Neutrophil (primary cell): ENCODE results near the gene RASSF1.

Experiments
- H3K27ac ChIP-seq: fragments of 200-600 bp; sonication (generic); 2 replicates; pipeline ENCODE4 v1.5.1; 2016; ENCODE audit warnings: mild to moderate bottlenecking, moderate library complexity
- H3K27me3 ChIP-seq: fragments of 200-600 bp; sonication (generic); 2 replicates; pipeline ENCODE4 v1.6.0; 2016; ENCODE audit warnings: mild to moderate bottlenecking
- H3K36me3 ChIP-seq: fragments of 200-600 bp; sonication (generic); 2 replicates; pipeline ENCODE4 v1.5.1; 2017
- H3K4me1 ChIP-seq, 2 experiments: fragments of 200-600 bp in 1 of 2; sonication (generic) in 1 of 2; 1 replicate in 1 of 2; 2 replicates in 1 of 2; pipeline versions ENCODE4 v1.5.1 to v1.6.1; 2013 to 2016; ENCODE audit warnings: low read depth in 1 of 2, low read length in 1 of 2, mild to moderate bottlenecking in 1 of 2, moderate library complexity in 1 of 2; ENCODE audit not compliant: control insufficient read depth in 1 of 2, insufficient read depth in 1 of 2
- H3K4me3 ChIP-seq, 2 experiments: fragments of 200-600 bp in 1 of 2; sonication (generic) in 1 of 2; 1 replicate in 1 of 2; 2 replicates in 1 of 2; pipeline ENCODE4 v1.5.1; 2013 to 2016; ENCODE audit warnings: low read depth in 1 of 2, low read length in 1 of 2, mild to moderate bottlenecking in 1 of 2, moderate library complexity in 1 of 2
- H3K9me3 ChIP-seq: fragments of 200-600 bp; sonication (generic); 2 replicates; pipeline ENCODE4 v1.5.1; 2016
- TF ChIP-seq, protein P1 (sequence below): fragments of 200-600 bp; sonication (generic); IDR thresholded peaks from 2 replicates; pipeline ENCODE4 v1.5.1; 2016; ENCODE audit warnings: antibody characterized with exemption

Gene RASSF1

DNA sequence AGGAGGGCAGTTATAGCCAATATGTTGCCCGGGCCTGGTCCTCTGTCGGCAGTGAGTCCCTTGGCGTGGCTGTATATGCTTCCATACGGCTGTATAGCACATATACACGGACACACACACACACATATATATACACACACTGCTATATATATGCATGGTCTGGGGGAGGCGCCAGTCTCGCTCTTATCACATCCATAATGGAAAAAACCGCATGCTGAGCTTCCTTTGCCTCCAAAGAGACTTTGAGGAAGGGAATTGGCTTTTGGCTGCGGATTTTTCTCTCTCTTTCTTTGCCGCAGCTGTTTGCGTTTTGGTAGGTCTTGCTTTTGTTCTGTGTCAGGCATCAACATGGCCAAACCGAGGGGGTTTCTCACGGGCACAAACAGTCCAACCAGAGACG lies 30.0 kb upstream of the RASSF1 start:
- peaks cover 2 to 3% of the 10 kb centered on the region in 2 experiments for H3K4me1 ChIP-seq
- peaks cover 32% of the 10 kb centered on the region for H3K27me3 ChIP-seq
- no peaks in the 10 kb centered on the region for H3K9me3 ChIP-seq
- TF ChIP-seq, protein P1, sequence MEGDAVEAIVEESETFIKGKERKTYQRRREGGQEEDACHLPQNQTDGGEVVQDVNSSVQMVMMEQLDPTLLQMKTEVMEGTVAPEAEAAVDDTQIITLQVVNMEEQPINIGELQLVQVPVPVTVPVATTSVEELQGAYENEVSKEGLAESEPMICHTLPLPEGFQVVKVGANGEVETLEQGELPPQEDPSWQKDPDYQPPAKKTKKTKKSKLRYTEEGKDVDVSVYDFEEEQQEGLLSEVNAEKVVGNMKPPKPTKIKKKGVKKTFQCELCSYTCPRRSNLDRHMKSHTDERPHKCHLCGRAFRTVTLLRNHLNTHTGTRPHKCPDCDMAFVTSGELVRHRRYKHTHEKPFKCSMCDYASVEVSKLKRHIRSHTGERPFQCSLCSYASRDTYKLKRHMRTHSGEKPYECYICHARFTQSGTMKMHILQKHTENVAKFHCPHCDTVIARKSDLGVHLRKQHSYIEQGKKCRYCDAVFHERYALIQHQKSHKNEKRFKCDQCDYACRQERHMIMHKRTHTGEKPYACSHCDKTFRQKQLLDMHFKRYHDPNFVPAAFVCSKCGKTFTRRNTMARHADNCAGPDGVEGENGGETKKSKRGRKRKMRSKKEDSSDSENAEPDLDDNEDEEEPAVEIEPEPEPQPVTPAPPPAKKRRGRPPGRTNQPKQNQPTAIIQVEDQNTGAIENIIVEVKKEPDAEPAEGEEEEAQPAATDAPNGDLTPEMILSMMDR: no peak
- no peak overlapping the region for H3K27ac ChIP-seq
- H3K36me3 ChIP-seq: no peaks in the 10 kb centered on the region
- no peak overlapping the region for H3K4me3 ChIP-seq

DNA sequence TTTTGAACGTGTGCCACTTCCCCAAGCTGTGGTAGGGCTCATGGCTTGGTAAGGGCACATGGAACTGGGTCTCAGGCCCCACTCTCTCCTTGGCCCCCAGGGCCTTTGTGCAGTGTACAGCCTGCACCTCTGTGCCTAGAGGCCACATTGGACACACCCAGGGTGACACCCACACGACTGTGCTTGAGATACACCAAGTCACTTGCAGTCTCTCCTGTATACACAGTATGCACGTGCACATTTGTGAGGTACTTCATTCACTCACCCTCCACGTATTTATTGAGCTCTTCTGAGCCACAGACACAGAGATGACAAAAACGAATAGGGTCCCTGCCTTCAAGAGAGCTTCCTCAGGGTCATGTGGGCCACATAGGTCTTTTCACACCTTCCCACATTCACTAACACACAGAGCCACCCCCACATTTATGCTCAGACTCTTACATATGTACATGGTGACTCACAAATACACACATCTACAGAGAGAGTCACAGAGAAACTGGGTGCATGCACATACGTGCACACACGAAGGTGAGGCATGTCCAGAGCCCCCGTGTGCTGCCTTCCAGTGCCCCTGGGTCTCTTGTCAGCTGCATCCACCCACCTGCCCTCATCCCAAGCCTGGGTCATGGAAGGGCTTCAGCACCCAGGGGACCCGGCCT lies 28.5 kb upstream of the RASSF1 start:
- H3K27ac ChIP-seq: no peak overlapping the region
- H3K4me3 ChIP-seq: no peak overlapping the region
- H3K9me3 ChIP-seq: no peaks in the 10 kb centered on the region
- H3K4me1 ChIP-seq: peaks cover 11 to 16% of the 10 kb centered on the region in 2 experiments
- no peaks in the 10 kb centered on the region for H3K36me3 ChIP-seq
- TF ChIP-seq, protein P1: no peak
- H3K27me3 ChIP-seq: peaks cover 36% of the 10 kb centered on the region

DNA sequence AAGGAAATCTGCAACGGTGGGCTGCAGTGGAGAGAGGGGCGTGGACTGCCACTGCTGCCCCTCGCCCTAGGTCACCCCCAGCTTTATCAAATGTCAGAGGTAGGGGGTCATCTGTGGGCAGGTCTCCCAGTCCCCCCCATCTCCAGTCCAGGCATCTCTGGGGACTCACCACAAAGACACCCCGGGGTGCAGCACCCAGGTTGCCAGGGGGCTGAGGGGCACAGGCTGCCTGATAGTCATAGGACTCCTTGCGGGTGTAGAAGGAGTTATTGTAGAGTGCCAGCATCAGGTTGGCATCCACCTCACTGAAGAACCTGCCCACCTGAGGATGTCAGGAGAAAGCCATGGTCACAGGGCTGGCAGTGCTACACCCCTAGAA lies 25.2 kb upstream of the RASSF1 start:
- peak overlapping the region; percentile 79 for H3K4me3 ChIP-seq
- H3K27ac ChIP-seq: no peak overlapping the region
- H3K9me3 ChIP-seq: no peaks in the 10 kb centered on the region
- H3K4me1 ChIP-seq: peaks cover 16% of the 10 kb centered on the region in 2 experiments
- no peaks in the 10 kb centered on the region for H3K36me3 ChIP-seq
- TF ChIP-seq, protein P1: no peak
- peaks cover 34% of the 10 kb centered on the region for H3K27me3 ChIP-seq

DNA sequence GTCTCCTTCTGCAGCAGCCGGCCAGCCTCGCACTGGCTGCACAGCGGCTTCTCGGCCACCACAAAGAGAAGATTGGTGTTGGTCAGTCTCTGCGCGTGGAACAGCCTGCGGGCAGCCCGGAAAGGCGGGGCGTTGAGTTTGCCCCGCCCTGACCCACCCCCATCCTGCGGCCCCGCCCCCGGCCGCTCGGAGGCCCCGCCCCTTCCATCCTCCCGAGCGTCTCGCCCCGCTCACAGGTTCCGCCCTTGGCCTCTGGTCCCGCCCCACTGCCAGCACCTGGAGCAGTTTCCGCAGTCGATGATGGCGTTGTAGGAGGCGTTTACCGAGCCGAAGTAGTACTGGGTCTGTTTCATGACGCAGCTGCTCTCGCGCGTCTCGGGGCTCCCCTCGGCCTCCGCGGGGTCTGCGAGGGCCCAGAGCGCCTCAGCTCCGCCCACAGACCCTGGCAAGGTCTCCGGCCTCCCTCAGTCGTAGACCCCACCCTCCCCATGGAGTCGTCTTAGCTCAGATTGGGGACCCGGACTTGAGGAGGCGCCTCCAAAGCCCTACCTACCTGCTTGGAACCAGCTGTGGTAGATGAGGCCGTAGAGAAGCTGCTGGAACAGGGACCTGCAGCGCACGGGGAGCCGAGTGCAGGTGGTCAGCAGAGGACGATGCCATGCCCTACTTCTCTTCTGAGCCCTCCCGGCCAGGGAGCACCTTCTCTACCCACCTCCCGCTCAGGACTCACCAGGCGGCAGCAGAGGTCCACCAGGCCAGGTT lies 24.6 kb upstream of the RASSF1 start:
- Histone ChIP-seq H3K27ac (peak overlapping the region; percentile 60), H3K36me3 (no peaks in the 10 kb centered on the region), H3K4me3 (peak overlapping the region; percentile 79), H3K4me1 (peaks cover 16% of the 10 kb centered on the region in 2 experiments), H3K9me3 (no peaks in the 10 kb centered on the region), H3K27me3 (peaks cover 29% of the 10 kb centered on the region)
- TF ChIP-seq, protein P1: peak; percentile 37

DNA sequence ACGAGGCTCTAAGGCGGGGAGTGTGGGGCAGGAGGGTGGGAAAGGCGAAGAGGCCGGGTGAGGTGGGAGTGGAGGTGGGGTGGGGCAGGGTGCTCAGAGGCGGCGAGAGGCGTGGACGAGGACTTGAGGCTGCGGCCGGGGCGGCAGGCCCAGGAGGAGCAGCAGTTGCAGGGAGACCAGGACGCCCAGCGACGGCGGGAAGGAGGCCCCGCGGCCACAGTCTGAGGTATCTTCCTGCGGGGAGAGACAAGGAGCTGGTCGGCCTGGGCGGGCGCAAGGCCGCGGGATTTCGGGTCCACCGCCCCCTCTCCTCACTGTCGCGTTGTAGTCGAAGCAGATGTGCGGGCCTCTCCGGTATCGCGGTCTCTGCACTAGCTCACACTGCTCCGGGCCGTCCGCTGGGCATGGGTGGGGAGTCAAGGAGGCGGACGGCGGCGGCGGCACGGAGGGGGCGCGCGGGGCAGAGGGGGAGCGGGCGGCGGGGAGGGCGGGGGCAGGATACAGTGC lies 24.0 kb upstream of the RASSF1 start:
- peaks cover 20% of the 10 kb centered on the region in 2 experiments for H3K4me1 ChIP-seq
- H3K9me3 ChIP-seq: no peaks in the 10 kb centered on the region
- peak overlapping the region in 1 of 2 experiments; percentile 79 for H3K4me3 ChIP-seq
- TF ChIP-seq, protein P1: no peak
- H3K27me3 ChIP-seq: peaks cover 29% of the 10 kb centered on the region
- H3K36me3 ChIP-seq: no peaks in the 10 kb centered on the region
- H3K27ac ChIP-seq: peak overlapping the region; percentile 60
